ENCODE measurements around the gene TANGO6. TPM values are rescaled to one million over a fixed set of nuclear protein-coding genes. Genes with fewer than 3 reads are reported as not detected.

The TANGO6 gene
- total RNA-seq, 2 donors from 2014 or later, result 9.6 to 22.7 TPM

DNA sequence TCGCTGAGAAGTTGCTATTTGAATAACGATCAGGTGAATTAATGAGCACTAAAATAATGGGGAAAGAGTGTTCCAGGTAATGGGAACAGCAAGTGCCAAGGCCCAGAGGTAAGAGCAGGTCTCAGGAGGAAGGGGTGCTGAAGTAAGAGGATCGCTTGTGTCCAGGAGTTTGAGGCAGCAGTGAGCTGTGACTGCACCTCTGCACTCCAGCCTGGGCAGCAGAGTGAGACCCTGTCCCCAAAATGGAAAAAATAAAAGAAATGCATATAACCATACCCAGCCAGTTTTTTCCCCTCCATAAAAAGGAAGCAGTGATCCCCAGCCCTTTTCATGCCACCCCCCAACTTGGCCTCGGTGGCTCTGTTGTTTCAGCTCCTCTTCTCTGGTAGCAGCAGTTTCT, 245.4 kb downstream of the TANGO6 start:
- Histone ChIP-seq H3K36me3 (replicated peaks in 1 of 2; ENCODE audit: insufficient read depth in 1 of 2, low read depth in 2 of 2) (no peaks in the 10 kb centered on the region), H3K27me3 (no peaks in the 10 kb centered on the region), H3K27ac (peak overlapping the region in 2 of 4 donors; percentile 34 to 53), H3K9me3 (no peaks in the 10 kb centered on the region), H3K4me3 (no peak overlapping the region), H3K4me1 (peaks cover 14% of the 10 kb centered on the region)
- 77 to 87% methylated on average over 4 of the region's 4 CpGs for WGBS, 2 donors
- TF ChIP-seq POLR2A (IDR thresholded peaks at IDR 0.05), result no peak
- TF ChIP-seq, protein P1, sequence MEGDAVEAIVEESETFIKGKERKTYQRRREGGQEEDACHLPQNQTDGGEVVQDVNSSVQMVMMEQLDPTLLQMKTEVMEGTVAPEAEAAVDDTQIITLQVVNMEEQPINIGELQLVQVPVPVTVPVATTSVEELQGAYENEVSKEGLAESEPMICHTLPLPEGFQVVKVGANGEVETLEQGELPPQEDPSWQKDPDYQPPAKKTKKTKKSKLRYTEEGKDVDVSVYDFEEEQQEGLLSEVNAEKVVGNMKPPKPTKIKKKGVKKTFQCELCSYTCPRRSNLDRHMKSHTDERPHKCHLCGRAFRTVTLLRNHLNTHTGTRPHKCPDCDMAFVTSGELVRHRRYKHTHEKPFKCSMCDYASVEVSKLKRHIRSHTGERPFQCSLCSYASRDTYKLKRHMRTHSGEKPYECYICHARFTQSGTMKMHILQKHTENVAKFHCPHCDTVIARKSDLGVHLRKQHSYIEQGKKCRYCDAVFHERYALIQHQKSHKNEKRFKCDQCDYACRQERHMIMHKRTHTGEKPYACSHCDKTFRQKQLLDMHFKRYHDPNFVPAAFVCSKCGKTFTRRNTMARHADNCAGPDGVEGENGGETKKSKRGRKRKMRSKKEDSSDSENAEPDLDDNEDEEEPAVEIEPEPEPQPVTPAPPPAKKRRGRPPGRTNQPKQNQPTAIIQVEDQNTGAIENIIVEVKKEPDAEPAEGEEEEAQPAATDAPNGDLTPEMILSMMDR (IDR thresholded peaks at IDR 0.05), result no peak
- DNase-seq (no peak), ATAC-seq (no peak)
- intact Hi-C loops (cut with DNase I), result no loop called here

DNA sequence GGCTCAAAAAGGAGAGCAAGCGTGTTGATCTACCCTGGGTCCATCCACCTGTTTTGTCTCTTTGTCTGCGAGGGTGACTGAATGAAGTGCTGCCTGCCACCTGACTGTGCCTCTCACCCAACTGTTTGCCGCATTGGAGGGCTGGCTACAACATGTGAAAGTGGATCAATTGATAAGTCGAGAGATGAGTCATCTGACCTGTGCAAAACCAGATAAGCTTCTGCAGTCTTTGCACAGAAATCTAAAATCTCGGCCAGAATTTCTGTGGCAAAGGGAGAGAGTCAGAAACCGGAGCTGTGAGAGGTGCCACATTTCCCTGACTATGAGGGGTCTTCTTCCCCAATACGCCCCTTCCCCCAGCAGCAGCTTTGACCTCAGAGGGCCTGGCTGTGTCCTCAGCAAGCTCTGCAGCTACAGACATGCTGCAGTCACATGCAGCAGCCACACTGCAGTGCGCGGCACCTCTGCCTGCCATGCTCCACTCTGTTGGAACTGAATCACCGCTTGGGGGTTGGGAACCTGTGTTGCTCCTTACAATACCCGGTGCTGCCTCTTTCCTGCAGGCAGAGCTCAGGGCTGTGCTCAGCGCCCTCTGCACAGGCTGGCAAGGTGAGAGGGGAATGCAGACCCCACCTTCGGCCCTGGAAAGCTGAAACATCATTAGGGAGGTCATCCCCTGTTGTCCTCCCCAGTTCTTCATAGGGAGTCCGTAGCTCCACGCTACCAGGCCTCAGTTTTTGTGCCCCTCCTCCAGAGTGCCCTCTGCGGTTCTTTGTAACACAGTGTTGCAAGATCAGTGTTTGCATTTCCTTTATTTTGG, 246.0 kb downstream of the TANGO6 start:
- 30 to 36% methylated on average over 10 to 16 of the region's 16 CpGs for WGBS, 2 donors
- H3K27ac ChIP-seq, result peak overlapping the region; percentile 26 to 53 (median 40)
- intact Hi-C loops (cut with DNase I), result no loop called here
- ATAC-seq, result peak; percentile 76
- H3K9me3 ChIP-seq, result no peaks in the 10 kb centered on the region
- peaks cover 14% of the 10 kb centered on the region for H3K4me1 ChIP-seq
- H3K36me3 ChIP-seq (replicated peaks in 1 of 2; ENCODE audit: insufficient read depth in 1 of 2, low read depth in 2 of 2), result no peaks in the 10 kb centered on the region
- peak; percentile 24 to 47 (median 46) for DNase-seq
- no peak overlapping the region for H3K4me3 ChIP-seq
- TF ChIP-seq POLR2A (IDR thresholded peaks at IDR 0.05), result no peak
- TF ChIP-seq, protein P1 (IDR thresholded peaks at IDR 0.05), result no peak
- no peaks in the 10 kb centered on the region for H3K27me3 ChIP-seq

DNA sequence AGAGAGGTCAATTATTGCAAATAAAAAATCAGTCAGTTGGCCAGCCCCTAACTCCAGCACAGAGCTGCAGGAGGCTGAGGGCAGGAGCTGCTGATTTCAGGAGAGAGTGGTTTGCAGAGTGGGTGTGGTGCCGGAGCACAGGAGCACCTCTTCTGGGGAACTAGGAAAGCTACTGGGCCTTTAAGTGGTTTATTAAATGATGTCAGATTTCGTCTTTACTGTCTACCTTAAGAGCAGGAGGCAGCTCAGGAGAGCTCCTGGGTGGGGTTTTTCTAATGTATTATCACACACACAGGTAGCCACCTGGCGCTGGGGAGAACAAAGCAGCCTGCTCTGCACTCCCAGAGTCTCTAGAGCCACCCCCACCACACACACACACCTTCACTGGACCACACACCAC, 250.6 kb downstream of the TANGO6 start:
- ATAC-seq, result no peak
- TF ChIP-seq, protein P1 (IDR thresholded peaks at IDR 0.05), result no peak
- TF ChIP-seq POLR2A (IDR thresholded peaks at IDR 0.05), result no peak
- Histone ChIP-seq H3K4me1 (peaks cover 10% of the 10 kb centered on the region), H3K9me3 (no peaks in the 10 kb centered on the region), H3K27me3 (no peaks in the 10 kb centered on the region), H3K36me3 (replicated peaks in 1 of 2; ENCODE audit: insufficient read depth in 1 of 2, low read depth in 2 of 2) (no peaks in the 10 kb centered on the region), H3K27ac (no peak overlapping the region), H3K4me3 (no peak overlapping the region)
- no peak for DNase-seq
- intact Hi-C loops (cut with DNase I), result no loop called here
- WGBS, 2 donors, result 83 to 85% methylated on average over 3 of the region's 3 CpGs

DNA sequence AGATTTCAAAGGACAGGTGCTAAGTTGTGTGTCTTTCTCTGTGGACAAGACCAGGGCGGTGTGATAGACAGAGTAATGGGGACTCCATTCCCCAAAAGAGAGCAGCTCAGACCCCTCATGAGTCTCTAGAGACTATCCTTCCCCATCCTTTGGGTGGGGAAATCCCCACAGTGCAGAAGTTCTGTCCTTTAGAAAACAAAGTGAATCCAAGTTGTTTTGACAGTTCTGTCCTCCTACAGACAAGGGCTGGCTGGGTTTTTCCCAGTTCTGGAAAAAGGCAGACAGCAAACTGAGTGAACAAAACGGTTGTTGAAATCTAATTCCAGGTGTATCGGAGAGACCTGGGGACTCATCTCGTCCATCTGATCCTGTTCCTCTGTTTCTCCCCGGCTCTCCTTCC, 251.2 kb downstream of the TANGO6 start:
- DNase-seq (no peak), ATAC-seq (no peak)
- intact Hi-C loops (cut with DNase I), result no loop called here
- Histone ChIP-seq H3K4me1 (peaks cover 6% of the 10 kb centered on the region), H3K27me3 (no peaks in the 10 kb centered on the region), H3K4me3 (no peak overlapping the region), H3K9me3 (no peaks in the 10 kb centered on the region), H3K27ac (no peak overlapping the region), H3K36me3 (replicated peaks in 1 of 2; ENCODE audit: insufficient read depth in 1 of 2, low read depth in 2 of 2) (no peaks in the 10 kb centered on the region)
- TF ChIP-seq, protein P1 (IDR thresholded peaks at IDR 0.05), result no peak
- no peak for TF ChIP-seq POLR2A (IDR thresholded peaks at IDR 0.05)
- 71 to 83% methylated on average over 5 of the region's 5 CpGs for WGBS, 2 donors

DNA sequence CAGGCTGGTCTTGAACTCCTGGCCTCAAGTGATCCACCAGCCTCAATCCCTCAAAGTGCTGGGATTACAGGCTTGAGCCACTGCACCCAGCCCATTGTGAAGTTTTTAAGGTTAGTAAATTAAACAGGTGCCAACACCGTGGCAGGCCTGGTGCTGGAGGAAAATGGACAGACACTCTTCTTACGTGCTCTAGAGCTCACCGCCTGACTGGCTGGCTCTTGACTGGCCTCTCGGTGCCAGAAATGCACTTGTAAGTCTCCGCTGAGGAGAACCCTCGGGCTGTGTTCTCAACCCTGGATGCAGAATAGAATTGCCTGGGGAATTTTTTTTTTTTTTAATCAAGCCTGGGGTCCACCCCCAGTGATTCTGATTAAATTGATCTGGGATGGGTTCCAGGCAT, 251.9 kb downstream of the TANGO6 start:
- TF ChIP-seq, protein P1 (IDR thresholded peaks at IDR 0.05), result no peak
- TF ChIP-seq POLR2A (IDR thresholded peaks at IDR 0.05), result no peak
- ATAC-seq (no peak), DNase-seq (no peak)
- intact Hi-C loops (cut with DNase I), result no loop called here
- H3K27me3 ChIP-seq, result no peaks in the 10 kb centered on the region
- no peak overlapping the region for H3K4me3 ChIP-seq
- H3K36me3 ChIP-seq (replicated peaks in 1 of 2; ENCODE audit: insufficient read depth in 1 of 2, low read depth in 2 of 2), result no peaks in the 10 kb centered on the region
- H3K9me3 ChIP-seq, result no peaks in the 10 kb centered on the region
- peaks cover 8% of the 10 kb centered on the region for H3K4me1 ChIP-seq
- H3K27ac ChIP-seq, result no peak overlapping the region
- 85 to 89% methylated on average over 2 to 6 of the region's 6 CpGs for WGBS, 2 donors

Measured in body of pancreas (tissue), 4 donors.